Measurements from ENCODE around the gene MUC4.
"Not testable (repeated sequence)": the region's sequence is repeated elsewhere in the genome, so short reads cannot be mapped to it uniquely, and the experiment has no call there.

MUC4 gene

GRCh38 chr3:195711813-195712534 is 99.8 kb downstream of the MUC4 start:
- no peaks in the 10 kb centered on the region for H3K79me2 ChIP-seq (ENCODE audit: insufficient read depth, low read depth)
- H3K4me1 ChIP-seq (ENCODE audit: low read depth, poor library complexity, severe bottlenecking): no peaks in the 10 kb centered on the region
- H4K20me1 ChIP-seq (ENCODE audit: insufficient read depth): no peaks in the 10 kb centered on the region
- H3K4me3 ChIP-seq (IDR thresholded peaks at IDR 0.05; ENCODE audit: insufficient read depth, low read depth, low read length): no peak overlapping the region
- no peaks in the 10 kb centered on the region for H3K36me3 ChIP-seq (ENCODE audit: insufficient read depth)
- H3K9ac ChIP-seq: no peak overlapping the region
- H3K27me3 ChIP-seq (ENCODE audit: insufficient read depth, low read depth): no peaks in the 10 kb centered on the region
- TF ChIP-seq CTCF (conservative IDR thresholded peaks at IDR 0.05; ENCODE audit: low read depth, low read length): no peak
- no peak overlapping the region for H3K4me2 ChIP-seq
- no peak overlapping the region for H2AFZ ChIP-seq (ENCODE audit: low read depth)
- no peak overlapping the region for H3K27ac ChIP-seq

- H3K9ac ChIP-seq; H3K27ac ChIP-seq; H3K4me3 ChIP-seq (IDR thresholded peaks at IDR 0.05; ENCODE audit: insufficient read depth, low read depth, low read length); H3K79me2 ChIP-seq (ENCODE audit: insufficient read depth, low read depth); H3K4me1 ChIP-seq (ENCODE audit: low read depth, poor library complexity, severe bottlenecking); H2AFZ ChIP-seq (ENCODE audit: low read depth); H3K4me2 ChIP-seq; H3K36me3 ChIP-seq (ENCODE audit: insufficient read depth); H3K27me3 ChIP-seq (ENCODE audit: insufficient read depth, low read depth); H4K20me1 ChIP-seq (ENCODE audit: insufficient read depth): not testable (repeated sequence)
These were observed 100.5 kb downstream of the MUC4 start for GRCh38 chr3:195711091-195711812.

GRCh38 chr3:195710126-195710905 is 101.4 kb downstream of the MUC4 start:
- H3K9ac ChIP-seq: not testable (repeated sequence)

GRCh38 chr3:195709676-195710085 is 102.0 kb downstream of the MUC4 start:
- Histone ChIP-seq H3K4me2 (no peak overlapping the region), H4K20me1 (ENCODE audit: insufficient read depth) (no peaks in the 10 kb centered on the region), H3K79me2 (ENCODE audit: insufficient read depth, low read depth) (no peaks in the 10 kb centered on the region), H3K9ac (no peak overlapping the region), H3K4me1 (ENCODE audit: low read depth, poor library complexity, severe bottlenecking) (no peaks in the 10 kb centered on the region), H3K4me3 (IDR thresholded peaks at IDR 0.05; ENCODE audit: insufficient read depth, low read depth, low read length) (no peak overlapping the region), H2AFZ (ENCODE audit: low read depth) (no peak overlapping the region), H3K27me3 (ENCODE audit: insufficient read depth, low read depth) (no peaks in the 10 kb centered on the region), H3K36me3 (ENCODE audit: insufficient read depth) (no peaks in the 10 kb centered on the region), H3K27ac (no peak overlapping the region)
- TF ChIP-seq CTCF (conservative IDR thresholded peaks at IDR 0.05; ENCODE audit: low read depth, low read length): no peak

More at GRCh38 chr3:195710126-195710905, 101.4 kb downstream of the MUC4 start:
- H3K79me2 ChIP-seq (ENCODE audit: insufficient read depth, low read depth); H3K36me3 ChIP-seq (ENCODE audit: insufficient read depth); H2AFZ ChIP-seq (ENCODE audit: low read depth); H3K4me1 ChIP-seq (ENCODE audit: low read depth, poor library complexity, severe bottlenecking); H3K4me3 ChIP-seq (IDR thresholded peaks at IDR 0.05; ENCODE audit: insufficient read depth, low read depth, low read length); H3K4me2 ChIP-seq; H3K27ac ChIP-seq; H4K20me1 ChIP-seq (ENCODE audit: insufficient read depth); H3K27me3 ChIP-seq (ENCODE audit: insufficient read depth, low read depth): not testable (repeated sequence)

- Histone ChIP-seq H3K27ac (no peak overlapping the region), H3K27me3 (ENCODE audit: insufficient read depth, low read depth) (no peaks in the 10 kb centered on the region), H3K79me2 (ENCODE audit: insufficient read depth, low read depth) (no peaks in the 10 kb centered on the region), H3K4me1 (ENCODE audit: low read depth, poor library complexity, severe bottlenecking) (no peaks in the 10 kb centered on the region), H3K4me3 (IDR thresholded peaks at IDR 0.05; ENCODE audit: insufficient read depth, low read depth, low read length) (no peak overlapping the region), H3K36me3 (ENCODE audit: insufficient read depth) (no peaks in the 10 kb centered on the region), H3K4me2 (no peak overlapping the region), H3K9ac (no peak overlapping the region), H4K20me1 (ENCODE audit: insufficient read depth) (no peaks in the 10 kb centered on the region), H2AFZ (ENCODE audit: low read depth) (no peak overlapping the region)
- no peak for TF ChIP-seq CTCF (conservative IDR thresholded peaks at IDR 0.05; ENCODE audit: low read depth, low read length)
These were observed 102.9 kb downstream of the MUC4 start for GRCh38 chr3:195708626-195709481.
